DOHH2 (cell line): Measurements from ENCODE around the gene ITGA2.

Experiments used
- H3F3A ChIP-seq: fragments of 200-600 bp; sonication (generic), shearing (Covaris generic); 2 replicates; pipeline ENCODE4 v1.6.0; 2016; ENCODE audit warnings: antibody characterized with exemption, mild to moderate bottlenecking; ENCODE audit not compliant: control insufficient read depth, insufficient read depth
- H3K27ac ChIP-seq: fragments of 200-600 bp; sonication (generic); 2 replicates; pipeline ENCODE4 v1.5.1; 2014; ENCODE audit warnings: low read depth, mild to moderate bottlenecking, low read length, moderate library complexity
- H3K27me3 ChIP-seq: fragments of 200-600 bp; sonication (generic); 2 replicates; pipeline ENCODE4 v1.6.1; 2014; ENCODE audit warnings: mild to moderate bottlenecking, low read length, mixed read lengths; ENCODE audit not compliant: control insufficient read depth
- H3K36me3 ChIP-seq: fragments of 200-600 bp; sonication (generic); 2 replicates; pipeline ENCODE4 v1.6.1; 2014; ENCODE audit warnings: mild to moderate bottlenecking, low read length, moderate library complexity, mixed read lengths; ENCODE audit not compliant: control insufficient read depth
- H3K4me1 ChIP-seq: fragments of 200-600 bp; sonication (generic); 2 replicates; pipeline ENCODE4 v1.6.1; 2014; ENCODE audit warnings: mild to moderate bottlenecking, low read length, mixed read lengths; ENCODE audit not compliant: control insufficient read depth
- H3K4me2 ChIP-seq: fragments of 200-600 bp; sonication (generic); 2 replicates; pipeline ENCODE4 v1.6.0; 2014; ENCODE audit warnings: mild to moderate bottlenecking, low read length, moderate library complexity
- H3K4me3 ChIP-seq: fragments of 200-600 bp; sonication (generic); 2 replicates; pipeline ENCODE4 v1.5.1; 2014; ENCODE audit warnings: mild to moderate bottlenecking, low read length, mixed read lengths
- H3K79me2 ChIP-seq: fragments of 200-600 bp; sonication (generic); 2 replicates; pipeline ENCODE4 v1.6.1; 2014; ENCODE audit warnings: mild to moderate bottlenecking, low read length, mixed read lengths; ENCODE audit not compliant: control insufficient read depth
- H3K9me2 ChIP-seq: fragments of 200-600 bp; sonication (generic); replicated peaks from 2 replicates; pipeline ENCODE4 v1.6.1; 2014; ENCODE audit warnings: mild to moderate bottlenecking, low read length, mixed read lengths; ENCODE audit not compliant: control insufficient read depth
- H3K9me3 ChIP-seq: fragments of 200-600 bp; sonication (generic); 2 replicates; pipeline ENCODE4 v1.6.1; 2014; ENCODE audit warnings: antibody characterized with exemption, low read length, mixed read lengths; ENCODE audit not compliant: control insufficient read depth, insufficient read depth
- H4K20me1 ChIP-seq: fragments of 200-600 bp; sonication (generic); 2 replicates; pipeline ENCODE4 v1.6.0; 2014; ENCODE audit warnings: low read depth, mild to moderate bottlenecking, antibody characterized with exemption, low read length, moderate library complexity; ENCODE audit not compliant: control insufficient read depth, insufficient read depth
- CTCF ChIP-seq: fragments of 200-600 bp; sonication (generic); IDR thresholded peaks from one replicate; pipeline ENCODE4 v1.5.1; 2014; ENCODE audit warnings: antibody characterized with exemption, mild to moderate bottlenecking, low read depth, low read length; ENCODE audit not compliant: poor library complexity, severe bottlenecking
- EZH2phosphoT487 ChIP-seq: fragments of 200-600 bp; sonication (generic); IDR thresholded peaks from 2 replicates; pipeline ENCODE4 v1.6.1; 2017; ENCODE audit warnings: borderline replicate concordance, mild to moderate bottlenecking, antibody characterized with exemption, low read length, moderate library complexity, mixed read lengths

ITGA2 gene

GRCh38 chr5:53013857-53014256, 24.7 kb downstream of the ITGA2 start:
- Histone ChIP-seq H3F3A (no peaks in the 10 kb centered on the region), H3K27me3 (no peaks in the 10 kb centered on the region), H3K27ac (no peak overlapping the region), H3K79me2 (no peaks in the 10 kb centered on the region), H3K36me3 (no peaks in the 10 kb centered on the region), H4K20me1 (no peaks in the 10 kb centered on the region), H3K4me2 (no peak overlapping the region), H3K9me3 (no peaks in the 10 kb centered on the region), H3K4me3 (no peak overlapping the region), H3K4me1 (no peaks in the 10 kb centered on the region), H3K9me2 (no peaks in the 10 kb centered on the region)
- TF ChIP-seq EZH2phosphoT487 (no peak), CTCF (no peak)

- no peaks in the 10 kb centered on the region for H3K79me2 ChIP-seq
- no peaks in the 10 kb centered on the region for H4K20me1 ChIP-seq
- H3K4me2 ChIP-seq: no peak overlapping the region
- no peaks in the 10 kb centered on the region for H3K27me3 ChIP-seq
- no peaks in the 10 kb centered on the region for H3F3A ChIP-seq
- no peaks in the 10 kb centered on the region for H3K9me3 ChIP-seq
- H3K4me1 ChIP-seq: no peaks in the 10 kb centered on the region
- no peak overlapping the region for H3K4me3 ChIP-seq
- no peaks in the 10 kb centered on the region for H3K9me2 ChIP-seq
- TF ChIP-seq CTCF: no peak
- no peak for TF ChIP-seq EZH2phosphoT487
- no peaks in the 10 kb centered on the region for H3K36me3 ChIP-seq
- no peak overlapping the region for H3K27ac ChIP-seq
These were observed 28.2 kb downstream of the ITGA2 start for GRCh38 chr5:53017383-53017782.

- Histone ChIP-seq H3F3A (no peaks in the 10 kb centered on the region), H3K4me2 (no peak overlapping the region), H3K4me3 (no peak overlapping the region), H3K79me2 (no peaks in the 10 kb centered on the region), H3K9me3 (no peaks in the 10 kb centered on the region), H3K36me3 (no peaks in the 10 kb centered on the region), H3K4me1 (no peaks in the 10 kb centered on the region), H4K20me1 (no peaks in the 10 kb centered on the region), H3K27ac (no peak overlapping the region), H3K9me2 (no peaks in the 10 kb centered on the region), H3K27me3 (no peaks in the 10 kb centered on the region)
- TF ChIP-seq CTCF (no peak), EZH2phosphoT487 (no peak)
These were observed 28.7 kb downstream of the ITGA2 start for GRCh38 chr5:53017794-53018391.
